ENCODE results near the gene IL13RA1.

Gene IL13RA1

DNA sequence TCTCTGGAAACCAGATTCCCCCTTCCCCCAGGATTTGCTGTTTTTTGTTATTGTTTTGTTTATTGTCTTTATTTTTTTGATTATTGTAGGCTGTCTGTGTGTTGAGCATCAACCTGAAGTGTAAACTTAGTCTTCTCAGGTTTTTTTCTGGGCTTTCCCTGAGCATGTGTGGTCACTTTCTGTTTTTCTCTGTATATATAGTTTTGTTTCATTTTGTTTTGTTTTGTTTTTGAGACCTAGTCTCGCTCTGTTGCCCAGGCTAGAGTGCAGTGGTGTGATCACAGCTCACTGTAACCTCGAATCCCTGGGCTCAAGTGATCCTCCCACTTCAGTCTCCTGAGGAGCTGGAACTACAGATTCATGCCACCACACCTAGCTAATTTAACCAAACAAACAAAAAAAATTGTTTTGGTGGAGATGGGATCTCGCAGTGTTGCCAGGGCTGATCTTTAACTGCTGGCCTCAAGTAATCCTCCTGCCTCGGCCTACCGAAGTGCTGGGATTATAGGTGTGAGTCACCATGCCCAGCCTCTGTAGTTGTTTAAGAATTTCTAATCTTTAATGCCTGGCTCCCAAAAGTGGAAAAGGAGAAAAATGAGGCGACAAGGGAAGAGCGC lies 9.1 kb downstream of the IL13RA1 start:
- TF ChIP-seq, protein P1, sequence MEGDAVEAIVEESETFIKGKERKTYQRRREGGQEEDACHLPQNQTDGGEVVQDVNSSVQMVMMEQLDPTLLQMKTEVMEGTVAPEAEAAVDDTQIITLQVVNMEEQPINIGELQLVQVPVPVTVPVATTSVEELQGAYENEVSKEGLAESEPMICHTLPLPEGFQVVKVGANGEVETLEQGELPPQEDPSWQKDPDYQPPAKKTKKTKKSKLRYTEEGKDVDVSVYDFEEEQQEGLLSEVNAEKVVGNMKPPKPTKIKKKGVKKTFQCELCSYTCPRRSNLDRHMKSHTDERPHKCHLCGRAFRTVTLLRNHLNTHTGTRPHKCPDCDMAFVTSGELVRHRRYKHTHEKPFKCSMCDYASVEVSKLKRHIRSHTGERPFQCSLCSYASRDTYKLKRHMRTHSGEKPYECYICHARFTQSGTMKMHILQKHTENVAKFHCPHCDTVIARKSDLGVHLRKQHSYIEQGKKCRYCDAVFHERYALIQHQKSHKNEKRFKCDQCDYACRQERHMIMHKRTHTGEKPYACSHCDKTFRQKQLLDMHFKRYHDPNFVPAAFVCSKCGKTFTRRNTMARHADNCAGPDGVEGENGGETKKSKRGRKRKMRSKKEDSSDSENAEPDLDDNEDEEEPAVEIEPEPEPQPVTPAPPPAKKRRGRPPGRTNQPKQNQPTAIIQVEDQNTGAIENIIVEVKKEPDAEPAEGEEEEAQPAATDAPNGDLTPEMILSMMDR (IDR thresholded peaks at IDR 0.05; ENCODE audit: extremely low read depth, insufficient read depth, missing control alignments), result no peak
- DNase-seq (ENCODE audit: low spot score), result no peak
- in situ Hi-C loops (cut with MboI; ENCODE audit: low pct_unique_long_range_greater_than_20kb, low sequenced_read_pairs, unreplicated experiment), result no loop called here

DNA sequence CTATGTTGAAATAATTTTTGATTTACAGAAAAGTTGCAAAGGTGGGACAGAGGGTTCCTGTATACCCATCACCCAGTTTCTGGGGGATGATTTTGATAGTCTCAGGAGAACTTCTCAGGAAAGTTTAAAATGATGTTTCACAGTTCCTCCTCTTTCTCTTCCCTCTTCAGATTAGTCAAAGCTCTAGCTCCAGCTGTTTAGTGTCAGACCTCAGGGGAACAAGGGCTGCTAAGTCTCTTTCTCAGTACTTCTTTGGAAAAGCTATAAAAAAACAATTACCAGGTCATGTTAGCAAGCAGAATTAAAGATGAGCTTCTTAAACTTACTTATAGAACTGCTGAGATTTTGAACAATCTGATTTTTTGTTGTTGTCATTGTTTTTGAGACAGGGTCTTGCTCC lies 12.2 kb downstream of the IL13RA1 start:
- no peak for DNase-seq (ENCODE audit: low spot score)
- in situ Hi-C loops (cut with MboI; ENCODE audit: low pct_unique_long_range_greater_than_20kb, low sequenced_read_pairs, unreplicated experiment), result no loop called here
- TF ChIP-seq, protein P1 (IDR thresholded peaks at IDR 0.05; ENCODE audit: extremely low read depth, insufficient read depth, missing control alignments), result no peak

DNA sequence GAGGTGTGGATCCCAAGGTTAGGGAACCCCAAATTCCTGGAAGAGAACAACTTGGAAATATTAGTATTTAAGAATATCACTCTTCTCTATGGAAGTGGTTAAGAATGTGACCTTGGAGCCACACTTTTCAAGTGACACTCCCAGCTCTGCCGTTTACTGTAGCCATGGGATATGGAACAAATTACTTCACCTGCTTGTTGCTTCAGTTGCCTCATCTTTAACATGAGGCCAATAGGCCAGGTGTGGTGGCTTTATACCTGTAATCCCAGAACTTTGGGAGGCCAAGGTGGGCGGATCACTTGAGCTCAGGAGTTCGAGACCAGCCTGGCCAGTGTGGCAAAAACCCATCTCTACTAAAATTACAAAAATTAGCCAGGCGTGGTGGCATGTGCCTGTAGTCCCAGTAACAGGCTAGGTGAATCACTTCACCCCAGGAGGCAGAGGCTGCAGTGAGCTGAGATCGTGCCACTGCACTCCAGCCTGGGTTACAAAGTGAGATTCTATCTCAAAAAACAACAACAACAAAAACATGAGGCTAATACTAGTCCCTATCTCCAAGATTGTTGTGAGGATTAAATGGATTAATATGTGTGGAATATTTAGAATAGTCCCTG lies 13.0 kb downstream of the IL13RA1 start:
- no peak for DNase-seq (ENCODE audit: low spot score)
- in situ Hi-C loops (cut with MboI; ENCODE audit: low pct_unique_long_range_greater_than_20kb, low sequenced_read_pairs, unreplicated experiment), result no loop called here
- TF ChIP-seq, protein P1 (IDR thresholded peaks at IDR 0.05; ENCODE audit: extremely low read depth, insufficient read depth, missing control alignments), result no peak

DNA sequence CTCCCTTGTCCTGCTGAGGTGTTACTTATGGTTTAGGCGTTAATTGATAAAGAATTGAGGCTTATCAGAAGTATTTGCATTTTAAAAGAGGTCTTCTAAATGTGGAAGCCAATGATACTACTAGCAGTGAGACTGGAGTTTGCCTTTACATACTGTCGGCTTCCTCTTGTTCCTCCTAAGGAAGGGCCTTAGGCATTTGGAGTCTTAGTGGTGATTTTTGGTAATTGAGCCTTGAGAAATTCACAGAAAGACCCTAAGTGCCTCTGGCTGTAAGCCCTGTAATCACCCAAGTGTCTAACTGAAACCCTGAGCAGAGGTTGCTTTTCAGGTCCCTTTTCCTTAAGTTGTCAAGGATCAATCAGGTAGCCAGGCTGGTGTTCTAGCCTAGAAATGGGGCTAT lies 14.8 kb downstream of the IL13RA1 start:
- TF ChIP-seq, protein P1 (IDR thresholded peaks at IDR 0.05; ENCODE audit: extremely low read depth, insufficient read depth, missing control alignments), result no peak
- in situ Hi-C loops (cut with MboI; ENCODE audit: low pct_unique_long_range_greater_than_20kb, low sequenced_read_pairs, unreplicated experiment), result no loop called here
- no peak for DNase-seq (ENCODE audit: low spot score)

DNA sequence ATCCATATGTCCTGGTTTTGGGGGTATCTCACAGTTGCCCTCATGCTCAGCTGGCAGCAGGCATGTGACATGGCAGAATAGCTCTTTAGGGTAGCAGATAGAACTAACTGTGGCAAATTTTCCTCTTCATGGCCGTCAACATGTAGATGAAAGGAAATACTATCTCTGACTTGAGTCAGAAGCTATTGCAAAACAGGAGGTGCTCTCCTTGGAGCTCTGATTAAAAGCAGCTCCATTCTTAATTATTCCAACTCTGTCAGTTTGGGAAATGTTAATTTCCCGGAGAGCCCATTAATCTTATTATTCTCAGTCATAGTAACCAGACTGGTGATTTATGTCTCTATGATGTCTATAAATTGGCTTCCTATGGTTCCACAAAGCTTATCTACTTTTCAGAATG lies 18.2 kb downstream of the IL13RA1 start:
- TF ChIP-seq, protein P1 (IDR thresholded peaks at IDR 0.05; ENCODE audit: extremely low read depth, insufficient read depth, missing control alignments), result no peak
- DNase-seq (ENCODE audit: low spot score), result no peak
- in situ Hi-C loops (cut with MboI; ENCODE audit: low pct_unique_long_range_greater_than_20kb, low sequenced_read_pairs, unreplicated experiment), result no loop called here

DNA sequence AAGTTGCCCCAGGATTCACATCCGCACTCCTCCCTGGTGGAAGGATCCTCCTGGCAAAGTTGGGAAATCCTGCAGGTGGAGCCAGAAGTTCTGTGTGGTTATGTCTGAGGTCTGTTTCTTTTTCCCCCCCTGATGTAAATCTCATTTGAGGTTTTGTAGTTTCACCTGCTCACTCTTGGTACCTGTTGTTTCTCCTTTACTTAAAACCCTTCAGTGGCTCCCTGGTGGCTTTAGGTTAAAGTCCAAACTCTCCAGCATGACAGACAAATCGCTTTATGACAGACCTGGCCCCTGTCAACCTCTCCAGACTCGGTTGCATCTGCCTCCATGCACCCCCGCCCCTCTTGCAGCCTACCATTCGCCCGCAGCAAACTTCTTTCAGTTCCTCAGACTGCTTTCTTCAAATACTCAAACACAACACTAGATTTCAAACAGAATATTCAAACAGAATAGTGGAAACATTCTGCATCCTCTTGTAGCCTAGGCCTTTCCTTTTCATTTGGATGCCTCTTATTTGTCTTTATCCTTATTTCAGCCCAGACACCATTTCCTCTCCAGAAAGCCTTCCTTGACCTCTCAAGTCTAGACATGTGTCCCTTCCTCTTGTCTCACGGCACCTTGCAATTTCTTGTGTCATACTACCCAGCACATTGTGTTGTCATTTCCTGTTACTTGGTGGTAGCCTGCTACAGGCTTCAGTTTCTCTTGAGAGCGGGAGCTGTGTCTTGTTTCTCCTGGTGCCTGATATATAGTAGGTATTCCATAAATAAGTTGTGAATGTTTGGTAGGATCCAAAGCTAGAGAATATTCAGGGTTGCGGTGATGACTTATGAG lies 24.8 kb downstream of the IL13RA1 start:
- in situ Hi-C loops (cut with MboI; ENCODE audit: low pct_unique_long_range_greater_than_20kb, low sequenced_read_pairs, unreplicated experiment), result no loop called here
- peak; percentile 34 for DNase-seq (ENCODE audit: low spot score)
- TF ChIP-seq, protein P1 (IDR thresholded peaks at IDR 0.05; ENCODE audit: extremely low read depth, insufficient read depth, missing control alignments), result no peak
